ENCODE results near the gene MORN4. TPM values are rescaled to one million over a fixed set of nuclear protein-coding genes. Genes with fewer than 3 reads are reported as not detected.
"Not testable (repeated sequence)": the region's sequence is repeated elsewhere in the genome, so short reads cannot be mapped to it uniquely, and the experiment has no call there.

MORN4 gene
- total and polyA plus RNA-seq, 4 donors = 1.4 to 8.8 (median 5.6) TPM

- no peak overlapping the region for H3K4me3 ChIP-seq (ENCODE audit: low read length in 2 of 2)
- intact Hi-C loops (cut with DNase I) = no loop called here
- H3K9me3 ChIP-seq (ENCODE audit: control insufficient read depth, low read length) = no peaks in the 10 kb centered on the region
- no peaks in the 10 kb centered on the region for H3K27me3 ChIP-seq (ENCODE audit: control insufficient read depth in 1 of 2, insufficient read depth in 2 of 2, low read length in 1 of 2)
- peaks cover 0 to 2% of the 10 kb centered on the region in 2 donors for H3K36me3 ChIP-seq (ENCODE audit: control insufficient read depth in 1 of 2, insufficient read depth in 2 of 2, low read length in 1 of 2)
- H3K27ac ChIP-seq (ENCODE audit: low read depth in 1 of 2, low read length in 2 of 2) = no peak overlapping the region
- WGBS, 2 donors = 86 to 90% methylated on average over 4 of the region's 4 CpGs
- ATAC-seq (ENCODE audit: low FRiP score) (no peak), DNase-seq (no peak)
- H3K4me1 ChIP-seq (ENCODE audit: control insufficient read depth in 1 of 2, insufficient read depth in 2 of 2, low read length in 2 of 2) = peaks cover 2 to 4% of the 10 kb centered on the region in 2 donors
These were observed 11.6 kb upstream of the MORN4 start for GRCh38 chr10:97644936-97645335.

DNA sequence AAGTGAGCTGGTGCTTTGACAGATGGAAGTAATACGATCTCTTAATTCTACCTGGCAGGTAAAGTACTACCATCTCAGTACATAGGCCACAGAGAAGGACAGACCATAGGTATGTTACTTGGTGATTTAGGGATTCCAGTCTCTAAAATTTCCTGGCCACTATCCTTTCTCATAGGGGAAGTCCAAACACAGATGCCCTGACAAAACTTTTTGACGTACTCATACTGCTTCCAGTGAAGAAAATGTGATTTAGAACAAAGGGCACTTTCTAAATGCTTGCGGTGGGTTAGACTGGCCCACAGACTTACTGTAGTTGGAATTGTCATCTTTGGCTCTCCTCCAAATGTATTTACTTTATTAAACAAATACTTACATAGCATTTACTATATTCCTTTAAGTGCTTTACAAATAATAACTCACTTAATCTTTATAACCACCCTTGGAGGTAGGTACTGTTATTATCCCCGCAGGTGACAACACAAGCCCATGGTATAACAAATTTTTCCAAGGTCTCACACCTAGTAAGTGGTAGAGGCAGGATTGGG lies 10.2 kb upstream of the MORN4 start:
- ATAC-seq (ENCODE audit: low FRiP score) = no peak

DNA sequence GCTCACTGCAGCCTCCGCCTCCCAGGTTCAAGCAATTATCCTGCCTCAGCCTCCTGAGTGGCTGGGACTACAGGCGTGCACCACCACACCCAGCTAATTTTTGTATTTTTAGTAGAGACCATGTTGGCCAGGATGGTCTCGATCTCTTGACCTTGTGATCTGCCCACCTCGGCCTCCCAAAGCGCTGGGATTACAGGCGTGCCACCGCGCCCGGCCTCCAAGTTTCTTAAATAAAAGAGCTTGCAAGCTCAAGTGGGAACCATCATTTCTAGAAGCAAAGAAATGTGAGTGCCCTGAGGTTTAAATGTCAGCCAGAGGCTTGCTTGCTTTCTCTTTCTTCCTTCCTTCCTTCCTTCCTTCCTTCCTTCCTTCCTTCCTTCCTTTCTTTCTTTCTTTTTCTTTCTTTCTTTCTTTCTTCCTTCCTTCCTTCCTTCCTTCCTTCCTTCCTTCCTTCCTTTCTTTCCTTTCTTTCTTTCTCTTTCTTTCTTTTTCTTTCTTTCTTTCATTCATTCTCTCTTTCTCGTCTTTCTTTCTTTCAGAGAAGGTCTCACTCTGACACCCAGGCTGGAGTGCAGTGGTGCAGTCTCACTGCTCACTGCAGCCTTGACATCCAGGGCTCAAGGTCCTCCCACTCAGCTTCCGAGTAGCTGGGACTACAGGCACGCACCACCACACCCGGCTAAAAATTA lies 9.3 kb upstream of the MORN4 start:
- WGBS, 2 donors = 95 to 97% methylated on average over 13 of the region's 13 CpGs
- H3K36me3 ChIP-seq (ENCODE audit: control insufficient read depth in 1 of 2, insufficient read depth in 2 of 2, low read length in 1 of 2); ATAC-seq (ENCODE audit: low FRiP score); H3K4me3 ChIP-seq (ENCODE audit: low read length in 2 of 2); intact Hi-C loops (cut with DNase I); H3K27ac ChIP-seq (ENCODE audit: low read depth in 1 of 2, low read length in 2 of 2); H3K27me3 ChIP-seq (ENCODE audit: control insufficient read depth in 1 of 2, insufficient read depth in 2 of 2, low read length in 1 of 2); DNase-seq; H3K4me1 ChIP-seq (ENCODE audit: control insufficient read depth in 1 of 2, insufficient read depth in 2 of 2, low read length in 2 of 2); H3K9me3 ChIP-seq (ENCODE audit: control insufficient read depth, low read length): not testable (repeated sequence)

More for the DNA sequence above, 10.2 kb upstream of the MORN4 start:
- Histone ChIP-seq H3K27ac (ENCODE audit: low read depth in 1 of 2, low read length in 2 of 2) (no peak overlapping the region), H3K9me3 (ENCODE audit: control insufficient read depth, low read length) (no peaks in the 10 kb centered on the region), H3K27me3 (ENCODE audit: control insufficient read depth in 1 of 2, insufficient read depth in 2 of 2, low read length in 1 of 2) (no peaks in the 10 kb centered on the region), H3K4me1 (ENCODE audit: control insufficient read depth in 1 of 2, insufficient read depth in 2 of 2, low read length in 2 of 2) (no peaks in the 10 kb centered on the region), H3K36me3 (ENCODE audit: control insufficient read depth in 1 of 2, insufficient read depth in 2 of 2, low read length in 1 of 2) (peaks cover 0 to 2% of the 10 kb centered on the region in 2 donors), H3K4me3 (ENCODE audit: low read length in 2 of 2) (no peak overlapping the region)
- DNase-seq = no peak
- 96 to 97% methylated on average over 4 of the region's 4 CpGs for WGBS, 2 donors
- intact Hi-C loops (cut with DNase I) = no loop called here

DNA sequence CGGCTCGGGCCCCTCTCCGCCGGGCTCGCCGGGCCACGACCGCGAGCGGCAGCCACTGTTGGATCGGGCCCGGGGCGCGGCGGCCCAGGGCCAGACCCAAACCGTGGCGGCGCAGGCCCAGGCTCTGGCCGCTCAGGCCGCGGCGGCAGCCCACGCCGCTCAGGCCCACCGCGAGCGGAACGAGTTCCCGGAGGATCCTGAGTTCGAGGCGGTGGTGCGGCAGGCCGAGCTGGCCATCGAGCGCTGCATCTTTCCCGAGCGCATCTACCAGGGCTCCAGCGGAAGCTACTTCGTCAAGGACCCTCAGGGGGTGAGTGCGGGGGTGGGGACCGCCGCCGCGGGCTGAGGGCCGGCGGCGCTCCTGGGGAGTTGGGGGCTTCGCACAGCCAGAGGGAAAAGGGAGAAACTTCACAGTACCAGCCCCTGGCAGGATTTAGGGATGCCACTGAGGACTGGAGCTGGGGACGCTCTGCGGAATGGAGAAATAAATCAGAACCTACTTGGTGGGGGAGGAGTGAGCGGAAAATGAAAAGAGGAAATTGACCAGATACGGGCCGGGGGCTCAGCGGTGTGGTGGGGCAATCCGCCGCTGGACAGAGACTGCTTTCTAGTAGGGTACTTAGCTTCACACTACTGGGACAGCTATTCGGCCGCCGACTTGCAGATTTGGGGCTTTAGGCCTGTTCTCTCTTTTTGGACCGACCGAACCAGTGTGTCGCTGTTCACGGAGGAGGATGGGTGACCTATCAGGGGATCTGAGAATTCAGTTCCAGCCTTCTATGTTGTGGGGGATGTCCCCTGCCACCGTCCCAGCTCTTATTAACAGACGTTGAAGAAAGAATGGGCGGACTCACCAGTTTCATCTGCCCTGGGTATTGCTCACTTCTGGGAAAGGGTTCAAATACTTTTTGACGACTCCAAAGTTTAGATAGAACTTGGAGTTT lies 7.8 kb upstream of the MORN4 start:
- 1% methylated on average over 45 to 67 of the region's 67 CpGs for WGBS, 2 donors
- Histone ChIP-seq H3K36me3 (ENCODE audit: control insufficient read depth in 1 of 2, insufficient read depth in 2 of 2, low read length in 1 of 2) (peaks cover 0 to 2% of the 10 kb centered on the region in 2 donors), H3K9me3 (ENCODE audit: control insufficient read depth, low read length) (no peaks in the 10 kb centered on the region), H3K27me3 (ENCODE audit: control insufficient read depth in 1 of 2, insufficient read depth in 2 of 2, low read length in 1 of 2) (no peaks in the 10 kb centered on the region), H3K27ac (ENCODE audit: low read depth in 1 of 2, low read length in 2 of 2) (peak overlapping the region in 1 of 2 donors; percentile 37), H3K4me1 (ENCODE audit: control insufficient read depth in 1 of 2, insufficient read depth in 2 of 2, low read length in 2 of 2) (no peaks in the 10 kb centered on the region), H3K4me3 (ENCODE audit: low read length in 2 of 2) (peak overlapping the region; percentile 60 to 87)
- intact Hi-C loops (cut with DNase I) = no loop called here
- peak; percentile 69 for ATAC-seq (ENCODE audit: low FRiP score)
- peak; percentile 71 to 75 for DNase-seq

DNA sequence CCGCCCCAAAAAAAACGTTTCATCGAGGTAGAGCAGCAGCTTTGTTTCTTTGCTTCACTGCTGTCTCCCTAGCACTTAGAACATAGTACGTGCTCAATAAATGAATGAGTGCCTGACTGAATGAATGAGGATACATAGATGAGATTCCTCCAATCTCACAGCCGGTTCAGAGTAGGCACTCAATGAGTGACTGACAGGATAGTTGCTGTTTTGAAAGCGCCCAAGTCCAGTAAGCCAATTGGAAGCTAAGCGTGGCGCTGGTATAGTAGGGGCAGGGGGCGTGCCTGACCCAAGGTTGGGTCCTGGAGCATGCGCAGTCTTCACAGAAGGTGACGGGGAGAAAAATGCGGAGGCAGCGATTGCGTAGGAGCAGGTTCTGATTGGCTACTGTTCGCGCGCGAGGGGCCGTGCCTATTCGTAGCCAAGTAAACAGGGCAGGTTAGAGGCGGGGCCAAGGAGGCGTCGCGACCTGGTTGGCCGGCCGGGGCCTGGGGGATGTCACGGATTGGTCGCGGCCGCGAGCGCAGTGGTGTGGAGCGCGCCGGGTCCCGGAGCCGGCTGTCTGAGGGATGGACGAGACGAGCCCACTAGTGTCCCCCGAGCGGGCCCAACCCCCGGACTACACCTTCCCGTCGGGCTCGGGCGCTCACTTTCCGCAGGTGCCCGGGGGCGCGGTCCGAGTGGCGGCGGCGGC lies 7.0 kb upstream of the MORN4 start, which contains the start of gene PI4K2A:
Gene PI4K2A, plus strand, starts transcription at position 498 of the 694 bp plus-strand sequence. Its CDS starts 72 bp downstream, at position 570.
- Histone ChIP-seq H3K4me3 (ENCODE audit: low read length in 2 of 2) (peak within 1 kb of the TSS; percentile 60 to 87), H3K9me3 (ENCODE audit: control insufficient read depth, low read length) (no peaks in the 10 kb centered on the region), H3K27ac (ENCODE audit: low read depth in 1 of 2, low read length in 2 of 2) (peak within 1 kb of the TSS in 1 of 2 donors; percentile 37), H3K36me3 (ENCODE audit: control insufficient read depth in 1 of 2, insufficient read depth in 2 of 2, low read length in 1 of 2) (peaks cover 0 to 2% of the 10 kb centered on the region in 2 donors), H3K27me3 (ENCODE audit: control insufficient read depth in 1 of 2, insufficient read depth in 2 of 2, low read length in 1 of 2) (no peaks in the 10 kb centered on the region), H3K4me1 (ENCODE audit: control insufficient read depth in 1 of 2, insufficient read depth in 2 of 2, low read length in 2 of 2) (no peaks in the 10 kb centered on the region)
- intact Hi-C loops (cut with DNase I) = no loop called here
- WGBS, 2 donors = 2 to 3% methylated on average over 31 to 54 of the region's 54 CpGs
- DNase-seq (peak; percentile 99 to 100), ATAC-seq (ENCODE audit: low FRiP score) (peak; percentile 99)

- intact Hi-C loops (cut with DNase I); H3K27ac ChIP-seq (ENCODE audit: low read depth in 1 of 2, low read length in 2 of 2); H3K36me3 ChIP-seq (ENCODE audit: control insufficient read depth in 1 of 2, insufficient read depth in 2 of 2, low read length in 1 of 2); H3K4me3 ChIP-seq (ENCODE audit: low read length in 2 of 2); H3K9me3 ChIP-seq (ENCODE audit: control insufficient read depth, low read length); H3K27me3 ChIP-seq (ENCODE audit: control insufficient read depth in 1 of 2, insufficient read depth in 2 of 2, low read length in 1 of 2); ATAC-seq (ENCODE audit: low FRiP score); H3K4me1 ChIP-seq (ENCODE audit: control insufficient read depth in 1 of 2, insufficient read depth in 2 of 2, low read length in 2 of 2); DNase-seq: not testable (repeated sequence)
- 69 to 76% methylated on average over 3 of the region's 3 CpGs for WGBS, 2 donors
These were observed 5.8 kb upstream of the MORN4 start for GRCh38 chr10:97639090-97639489.

GRCh38 chr10:97635577-97635976 lies 2.3 kb upstream of the MORN4 start:
- intact Hi-C loops (cut with DNase I) = no loop called here
- no peaks in the 10 kb centered on the region for H3K4me1 ChIP-seq (ENCODE audit: control insufficient read depth in 1 of 2, insufficient read depth in 2 of 2, low read length in 2 of 2)
- no peak for DNase-seq
- WGBS, 2 donors = 88 to 92% methylated on average over 1 of the region's 1 CpG
- H3K9me3 ChIP-seq (ENCODE audit: control insufficient read depth, low read length) = no peaks in the 10 kb centered on the region
- H3K27ac ChIP-seq (ENCODE audit: low read depth in 1 of 2, low read length in 2 of 2) = no peak overlapping the region
- ATAC-seq (ENCODE audit: low FRiP score) = no peak
- H3K4me3 ChIP-seq (ENCODE audit: low read length in 2 of 2) = no peak overlapping the region
- no peaks in the 10 kb centered on the region for H3K36me3 ChIP-seq (ENCODE audit: control insufficient read depth in 1 of 2, insufficient read depth in 2 of 2, low read length in 1 of 2)
- H3K27me3 ChIP-seq (ENCODE audit: control insufficient read depth in 1 of 2, insufficient read depth in 2 of 2, low read length in 1 of 2) = no peaks in the 10 kb centered on the region

DNA sequence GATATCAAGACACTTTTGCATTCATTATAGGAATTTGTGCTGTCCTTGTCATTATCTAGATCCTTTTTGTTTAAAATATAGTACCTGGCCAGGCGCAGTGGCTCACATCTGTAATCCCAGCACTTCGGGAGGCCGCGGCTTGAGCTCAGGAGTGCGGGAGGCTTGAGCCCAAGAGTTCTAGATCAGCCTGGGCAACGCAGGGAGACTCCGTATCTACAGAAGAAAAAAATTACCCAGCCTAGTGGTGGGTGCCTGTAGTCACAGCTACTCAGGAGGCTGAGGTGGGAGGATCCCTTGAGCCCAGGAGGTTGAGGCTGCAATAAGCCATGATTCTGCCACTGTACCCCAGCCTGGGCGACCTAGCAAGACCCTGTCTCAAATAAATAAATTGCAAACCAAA lies 621 bp upstream of the MORN4 start:
- 81 to 86% methylated on average over 8 of the region's 8 CpGs for WGBS, 2 donors
- ATAC-seq (ENCODE audit: low FRiP score) = peak; percentile 13
- no peaks in the 10 kb centered on the region for H3K9me3 ChIP-seq (ENCODE audit: control insufficient read depth, low read length)
- intact Hi-C loops (cut with DNase I) = no loop called here
- no peaks in the 10 kb centered on the region for H3K4me1 ChIP-seq (ENCODE audit: control insufficient read depth in 1 of 2, insufficient read depth in 2 of 2, low read length in 2 of 2)
- H3K36me3 ChIP-seq (ENCODE audit: control insufficient read depth in 1 of 2, insufficient read depth in 2 of 2, low read length in 1 of 2) = no peaks in the 10 kb centered on the region
- H3K4me3 ChIP-seq (ENCODE audit: low read length in 2 of 2) = peak overlapping the region in 1 of 2 donors; percentile 67
- no peak for DNase-seq
- no peak overlapping the region for H3K27ac ChIP-seq (ENCODE audit: low read depth in 1 of 2, low read length in 2 of 2)
- H3K27me3 ChIP-seq (ENCODE audit: control insufficient read depth in 1 of 2, insufficient read depth in 2 of 2, low read length in 1 of 2) = no peaks in the 10 kb centered on the region
